Measurements from ENCODE around the gene MSRB2. TPM values are rescaled to one million over a fixed set of nuclear protein-coding genes. Genes with fewer than 3 reads are reported as not detected.

MSRB2 gene
- total RNA-seq, 2 donors from 2014 or later = 29.2 to 43.2 TPM

DNA sequence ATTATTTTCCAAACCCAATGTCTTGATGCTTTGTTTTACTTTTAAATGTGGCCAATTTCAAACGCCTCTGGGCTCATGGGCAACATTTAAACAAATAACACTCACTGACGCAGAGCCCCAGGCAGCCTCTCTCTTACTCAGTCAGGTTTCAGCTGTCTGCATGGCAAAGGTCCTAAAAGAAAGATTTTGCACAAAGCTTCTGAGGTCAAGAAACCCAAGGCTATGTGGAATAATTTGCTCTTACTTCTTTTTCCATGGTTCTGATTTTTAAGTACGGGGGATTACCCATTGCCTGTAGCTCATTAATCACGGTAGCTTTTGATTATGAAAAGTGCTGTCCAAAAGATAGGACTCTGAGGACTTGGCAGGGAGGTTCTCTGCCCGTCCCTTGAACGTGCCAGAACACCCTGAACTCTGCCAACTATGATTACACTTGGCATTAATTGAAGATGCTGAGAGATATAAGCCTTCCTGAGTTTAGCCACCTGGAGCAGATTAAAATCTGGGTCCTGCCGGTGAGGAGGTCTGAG, 14.1 kb upstream of the MSRB2 start:
- no peak overlapping the region for H3K27ac ChIP-seq
- intact Hi-C loops (cut with DNase I) = no loop called here
- no peaks in the 10 kb centered on the region for H3K9me3 ChIP-seq
- TF ChIP-seq CTCF (IDR thresholded peaks at IDR 0.05) = no peak
- H3K36me3 ChIP-seq = no peaks in the 10 kb centered on the region
- H3K4me1 ChIP-seq = no peaks in the 10 kb centered on the region
- H3K9ac ChIP-seq (ENCODE audit: low read depth in 2 of 2, low read length in 2 of 2) = no peak overlapping the region
- H3K4me3 ChIP-seq = no peak overlapping the region
- no peaks in the 10 kb centered on the region for H3K27me3 ChIP-seq
- DNase-seq = no peak

- Histone ChIP-seq H3K9me3 (no peaks in the 10 kb centered on the region), H3K9ac (ENCODE audit: low read depth in 2 of 2, low read length in 2 of 2) (no peak overlapping the region), H3K27ac (no peak overlapping the region), H3K27me3 (no peaks in the 10 kb centered on the region), H3K36me3 (no peaks in the 10 kb centered on the region), H3K4me1 (no peaks in the 10 kb centered on the region), H3K4me3 (no peak overlapping the region)
- TF ChIP-seq CTCF (IDR thresholded peaks at IDR 0.05) = peak; percentile 25
- no peak for DNase-seq
- intact Hi-C loops (cut with DNase I) = no loop called here
Measured at GRCh38 chr10:23081891-23082290, 13.5 kb upstream of the MSRB2 start.

- DNase-seq = no peak
- no peak overlapping the region for H3K27ac ChIP-seq
- no peaks in the 10 kb centered on the region for H3K36me3 ChIP-seq
- no peaks in the 10 kb centered on the region for H3K27me3 ChIP-seq
- no peak for TF ChIP-seq CTCF (IDR thresholded peaks at IDR 0.05)
- no peak overlapping the region for H3K4me3 ChIP-seq
- H3K9me3 ChIP-seq = no peaks in the 10 kb centered on the region
- no peaks in the 10 kb centered on the region for H3K4me1 ChIP-seq
- H3K9ac ChIP-seq (ENCODE audit: low read depth in 2 of 2, low read length in 2 of 2) = no peak overlapping the region
- intact Hi-C loops (cut with DNase I) = no loop called here
Measured at GRCh38 chr10:23088609-23089008, 6.8 kb upstream of the MSRB2 start.

DNA sequence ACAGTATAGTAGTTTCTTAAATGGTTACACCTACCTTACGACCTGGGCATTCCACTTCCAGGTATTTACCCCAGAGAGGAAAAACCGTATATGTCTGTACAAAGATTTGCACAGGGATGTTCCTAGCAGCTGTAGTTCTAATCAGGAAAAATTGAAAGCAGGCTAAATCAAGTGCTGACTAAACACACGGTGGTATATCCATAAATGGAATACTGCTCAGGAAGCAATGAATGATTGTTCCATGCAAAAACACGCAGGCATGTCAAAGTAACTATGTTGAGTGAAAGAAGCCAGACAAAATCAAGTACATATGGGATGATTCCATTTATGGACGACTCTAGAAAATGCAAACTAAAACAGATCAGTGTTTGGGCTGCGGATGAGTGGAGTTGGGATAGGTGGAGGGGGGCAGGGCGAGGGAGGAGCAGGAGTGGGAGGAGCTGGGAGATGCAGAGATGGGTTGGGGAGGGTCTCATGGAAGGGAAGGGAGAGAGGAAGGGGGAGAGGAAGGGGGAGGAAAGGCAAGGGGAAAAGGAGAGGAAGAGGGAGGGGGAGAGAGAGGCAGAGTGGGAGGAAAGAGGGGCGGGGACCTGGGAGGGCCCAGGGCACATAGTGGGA, 484 bp upstream of the MSRB2 start:
- no peak for TF ChIP-seq CTCF (IDR thresholded peaks at IDR 0.05)
- Histone ChIP-seq H3K9ac (ENCODE audit: low read depth in 2 of 2, low read length in 2 of 2) (peak overlapping the region in 1 of 2 donors; percentile 32), H3K9me3 (no peaks in the 10 kb centered on the region), H3K4me3 (peak overlapping the region; percentile 14), H3K4me1 (no peaks in the 10 kb centered on the region), H3K36me3 (no peaks in the 10 kb centered on the region), H3K27me3 (no peaks in the 10 kb centered on the region), H3K27ac (peak overlapping the region; percentile 41)
- DNase-seq = no peak
- intact Hi-C loops (cut with DNase I) = no loop called here

- H3K4me3 ChIP-seq = peak overlapping the region; percentile 68
- peak overlapping the region; percentile 53 to 92 for H3K9ac ChIP-seq (ENCODE audit: low read depth in 2 of 2, low read length in 2 of 2)
- H3K4me1 ChIP-seq = peaks cover 8% of the 10 kb centered on the region
- H3K9me3 ChIP-seq = no peaks in the 10 kb centered on the region
- intact Hi-C loops (cut with DNase I) = no loop called here
- peak; percentile 38 for DNase-seq
- H3K27ac ChIP-seq = peak overlapping the region; percentile 88
- H3K27me3 ChIP-seq = no peaks in the 10 kb centered on the region
- no peaks in the 10 kb centered on the region for H3K36me3 ChIP-seq
- TF ChIP-seq CTCF (IDR thresholded peaks at IDR 0.05) = no peak
Measured at GRCh38 chr10:23095966-23096801, 805 bp downstream of the MSRB2 start.
